Endothelial cell of umbilical vein (primary cell): ENCODE measurements around the gene HEXA. TPM values are rescaled to one million over a fixed set of nuclear protein-coding genes. Genes with fewer than 3 reads are reported as not detected.
"Not testable (repeated sequence)": the region's sequence is repeated elsewhere in the genome, so short reads cannot be mapped to it uniquely, and the experiment has no call there.

Experiments
- BruUV-seq: library from RNA; stranded (reverse); fragments of 400-500 nt; replicated peaks from 2 replicates; lab custom pipeline; 2021; lab: Mats Ljungman, UMichigan
- CTCF ChIA-PET: fragments of 300-600, 350-600 bp; sonication (Branson Sonifier 250); formaldehyde crosslinking; loops from one replicate; lab custom pipeline; 2021; ENCODE audit warnings: antibody characterized with exemption, inconsistent platforms; lab: Charles Lee
- POLR2A ChIA-PET: fragments of 300-600, 350-600 bp; sonication (Branson Sonifier 250); formaldehyde crosslinking; loops from one replicate; lab custom pipeline; 2021; ENCODE audit warnings: antibody characterized with exemption, inconsistent platforms; lab: Charles Lee
- DNase-seq: peaks from one replicate; pipeline ENCODE4 v3.0.0-alpha.2; 2011; ENCODE audit warnings: low read depth, low spot score
- FAIRE-seq: peaks from 2 replicates; lab custom pipeline; 2011; peaks lifted over from hg19 to GRCh38; lab: Jason Lieb, UNC
- H2AFZ ChIP-seq: 2 replicates; pipeline ENCODE4 v1.6.0; 2012; ENCODE audit warnings: low read depth, low read length, control low read depth, inconsistent platforms
- H3K27ac ChIP-seq: 2 replicates; pipeline ENCODE4 v1.5.1; 2011; ENCODE audit warnings: low read depth, mild to moderate bottlenecking, control low read depth, low read length, moderate library complexity; ENCODE audit not compliant: insufficient read depth
- H3K27me3 ChIP-seq, 2 experiments: 2 replicates each; pipeline versions ENCODE4 v1.6.0 to v1.6.1; 2011; ENCODE audit warnings: low read length in 2 of 2, mixed read lengths in 1 of 2; ENCODE audit not compliant: control insufficient read depth in 2 of 2, insufficient read depth in 2 of 2
- H3K36me3 ChIP-seq, 2 experiments: 2 replicates in 1 of 2; 3 replicates in 1 of 2; pipeline ENCODE4 v1.5.1; 2011; ENCODE audit warnings: low read length in 2 of 2, mild to moderate bottlenecking in 1 of 2, moderate library complexity in 1 of 2; ENCODE audit not compliant: control insufficient read depth in 2 of 2, insufficient read depth in 2 of 2; ENCODE audit errors: extremely low read depth in 1 of 2
- H3K4me1 ChIP-seq: 3 replicates; pipeline ENCODE4 v1.5.1; 2011; ENCODE audit warnings: mild to moderate bottlenecking, low read length; ENCODE audit not compliant: control insufficient read depth, insufficient read depth; ENCODE audit errors: extremely low read depth
- H3K4me2 ChIP-seq: 2 replicates; pipeline ENCODE4 v1.6.1; 2011; ENCODE audit warnings: low read length, control low read depth, mixed read lengths; ENCODE audit not compliant: insufficient read depth
- H3K4me3 ChIP-seq, 3 experiments: fragments of 200-600 bp in 1 of 3; sonication (generic), shearing (Covaris generic) in 1 of 3; replicated peaks in 1 of 3; 2 replicates each; pipeline ENCODE4 v1.5.1; 2011 to 2016; ENCODE audit warnings: control low read depth in 3 of 3, low read length in 3 of 3, mild to moderate bottlenecking in 2 of 3, inconsistent platforms in 1 of 3, low read depth in 1 of 3, moderate library complexity in 1 of 3; ENCODE audit not compliant: insufficient read depth in 1 of 3
- H3K79me2 ChIP-seq: 2 replicates; pipeline ENCODE4 v1.6.0; 2012; ENCODE audit warnings: low read length, inconsistent platforms; ENCODE audit not compliant: control insufficient read depth, insufficient read depth
- H3K9ac ChIP-seq: replicated peaks from 2 replicates; pipeline ENCODE3; 2011; ENCODE audit warnings: low read length, control low read depth; ENCODE audit not compliant: insufficient read depth; ENCODE audit errors: extremely low read depth
- H3K9me1 ChIP-seq: replicated peaks from 3 replicates; pipeline ENCODE4 v1.6.0; 2011; ENCODE audit warnings: mild to moderate bottlenecking, low read length; ENCODE audit not compliant: control insufficient read depth, insufficient read depth; ENCODE audit errors: extremely low read depth
- H3K9me3 ChIP-seq: replicated peaks from 2 replicates; pipeline ENCODE4 v1.5.1; 2012; ENCODE audit warnings: low read length, inconsistent platforms; ENCODE audit not compliant: control insufficient read depth, insufficient read depth
- H4K20me1 ChIP-seq: replicated peaks from 2 replicates; pipeline ENCODE3; 2011; ENCODE audit warnings: mild to moderate bottlenecking, low read length; ENCODE audit not compliant: control insufficient read depth, insufficient read depth; ENCODE audit errors: extremely low read depth
- CTCF ChIP-seq, 2 donors: IDR thresholded peaks; 1 replicate in 1 of 2; 2 replicates in 1 of 2; pipeline ENCODE4 v1.5.1; 2011; ENCODE audit warnings: low read length in 2 of 2, mild to moderate bottlenecking in 2 of 2, moderate library complexity in 2 of 2, control low read depth in 1 of 2, inconsistent platforms in 1 of 2, low read depth in 1 of 2; ENCODE audit not compliant: insufficient read depth in 1 of 2; ENCODE audit errors: extremely low read depth in 1 of 2
- EZH2 ChIP-seq: IDR thresholded peaks from 2 replicates; pipeline ENCODE4 v1.6.1; 2012; ENCODE audit warnings: borderline replicate concordance, low read depth, mild to moderate bottlenecking, moderate library complexity, low read length, inconsistent platforms; ENCODE audit not compliant: severe bottlenecking
- FOS ChIP-seq: IDR thresholded peaks from 2 replicates; pipeline ENCODE4 v1.6.1; 2011; ENCODE audit warnings: mild to moderate bottlenecking, low read length, moderate library complexity, borderline replicate concordance; ENCODE audit not compliant: insufficient read depth
- GATA2 ChIP-seq: IDR thresholded peaks from 2 replicates; pipeline ENCODE4 v1.7.0; 2011; ENCODE audit warnings: low read depth, mild to moderate bottlenecking, moderate library complexity, mixed read lengths, low read length; ENCODE audit not compliant: insufficient read length, insufficient read depth
- JUN ChIP-seq: IDR thresholded peaks from 2 replicates; pipeline ENCODE4 v1.6.1; 2011; ENCODE audit warnings: borderline replicate concordance, low read depth; ENCODE audit not compliant: insufficient read length, insufficient read depth
- MAX ChIP-seq: IDR thresholded peaks from 2 replicates; pipeline ENCODE4 v1.6.1; 2011; ENCODE audit not compliant: insufficient read depth, insufficient read length
- MYC ChIP-seq: IDR thresholded peaks from one replicate; pipeline ENCODE4 v1.6.1; 2011; ENCODE audit warnings: mild to moderate bottlenecking, low read depth, low read length
- POLR2A ChIP-seq: IDR thresholded peaks from 2 replicates; pipeline ENCODE4 v1.6.1; 2012; ENCODE audit warnings: low read depth, mild to moderate bottlenecking, control low read depth, low read length
- POLR2AphosphoS5 ChIP-seq: IDR thresholded peaks from 2 replicates; pipeline ENCODE4 v1.6.1; 2012; ENCODE audit warnings: low read depth, mild to moderate bottlenecking, control low read depth, low read length, moderate library complexity; ENCODE audit not compliant: insufficient read depth
- dilution Hi-C: fragments of 300-500 bp; cut with MboI; formaldehyde crosslinking; loops from one replicate; pipeline ENCODE4 v1.15.0; 2019; ENCODE audit warnings: low sequenced_read_pairs; ENCODE audit not compliant: extremely low pct_ligation_motif_present
- intact Hi-C: fragments of 100-400 bp; cut with micrococcal nuclease; formaldehyde crosslinking; loops from one replicate; pipeline ENCODE4 v1.10.0; 2022
- polyA plus RNA-seq, 4 experiments: library from polyadenylated mRNA; depleted of rRNA in 3 of 4; stranded (reverse) in 3 of 4; unstranded in 1 of 4; fragments of >200 nt; gene quantifications; 2 replicates each; pipeline versions ENCODE4 v1.2.1 to v1.2.3, GENCODE V29; 2011 to 2012; ENCODE audit warnings: missing spikeins in 1 of 4
- total RNA-seq: library from RNA; stranded (reverse); gene quantifications from 2 replicates; pipeline ENCODE4 v1.2.3, GENCODE V29; 2021

The HEXA gene
- total and polyA plus RNA-seq, 2 donors (not counting 3 experiments of a cell fraction or from before 2014, with no cell fraction given) = 108 to 212 TPM

GRCh38 chr15:72415304-72415703 lies 39.5 kb upstream of the HEXA start:
- no TSS peak for BruUV-seq
- FAIRE-seq (no peak), DNase-seq (no peak)
- no peak overlapping the region for H3K4me3 ChIP-seq
- no peaks in the 10 kb centered on the region for H3K4me1 ChIP-seq
- no peaks in the 10 kb centered on the region for H4K20me1 ChIP-seq
- ChIA-PET POLR2A (no interaction called here), CTCF (no interaction called here)
- H3K36me3 ChIP-seq = no peaks in the 10 kb centered on the region
- intact Hi-C loops (no loop called here), dilution Hi-C loops (no loop called here)
- H3K79me2 ChIP-seq = no peaks in the 10 kb centered on the region
- H3K4me2 ChIP-seq = no peak overlapping the region
- H3K27me3 ChIP-seq = peaks cover 0 to 4% of the 10 kb centered on the region in 2 experiments
- TF ChIP-seq FOS = no peak
- TF ChIP-seq POLR2A = no peak
- TF ChIP-seq EZH2 = no peak
- no peak for TF ChIP-seq GATA2
- no peak for TF ChIP-seq MAX
- no peak for TF ChIP-seq POLR2AphosphoS5
- no peak for TF ChIP-seq MYC
- TF ChIP-seq JUN = no peak
- no peak for TF ChIP-seq CTCF (IDR thresholded peaks at IDR 0.05; ENCODE audit: extremely low read depth in 1 of 2, insufficient read depth in 1 of 2, low read depth in 1 of 2, low read length in 2 of 2)
- no peaks in the 10 kb centered on the region for H3K9me3 ChIP-seq
- H3K9me1 ChIP-seq = no peaks in the 10 kb centered on the region
- H2AFZ ChIP-seq = no peak overlapping the region
- H3K9ac ChIP-seq = no peak overlapping the region
- H3K27ac ChIP-seq = no peak overlapping the region

DNA sequence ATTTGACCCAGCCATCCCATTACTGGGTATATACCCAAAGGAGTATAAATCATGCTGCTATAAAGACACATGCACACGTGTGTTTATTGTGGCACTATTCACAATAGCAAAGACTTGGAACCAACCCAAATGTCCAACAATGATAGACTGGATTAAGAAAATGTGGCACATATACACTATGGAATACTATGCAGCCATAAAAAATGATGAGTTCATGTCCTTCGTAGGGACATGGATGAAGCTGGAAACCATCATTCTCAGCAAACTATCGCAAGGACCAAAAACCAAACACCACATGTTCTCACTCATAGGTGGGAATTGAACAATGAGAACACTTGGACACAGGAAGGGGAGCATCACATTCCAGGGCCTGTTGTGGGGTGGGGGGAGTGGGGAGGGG lies 37.5 kb upstream of the HEXA start:
- DNase-seq, FAIRE-seq, H3K4me3 ChIP-seq, intact Hi-C loops, H3K9me1 ChIP-seq, H2AFZ ChIP-seq, H3K4me1 ChIP-seq, H3K27ac ChIP-seq, BruUV-seq, H3K9me3 ChIP-seq, H3K27me3 ChIP-seq, CTCF ChIA-PET, H3K36me3 ChIP-seq, H3K79me2 ChIP-seq, H3K9ac ChIP-seq, dilution Hi-C loops, POLR2A ChIA-PET, H4K20me1 ChIP-seq, H3K4me2 ChIP-seq: not testable (repeated sequence)
